ENCODE results near the gene TMEM181.

DNA sequence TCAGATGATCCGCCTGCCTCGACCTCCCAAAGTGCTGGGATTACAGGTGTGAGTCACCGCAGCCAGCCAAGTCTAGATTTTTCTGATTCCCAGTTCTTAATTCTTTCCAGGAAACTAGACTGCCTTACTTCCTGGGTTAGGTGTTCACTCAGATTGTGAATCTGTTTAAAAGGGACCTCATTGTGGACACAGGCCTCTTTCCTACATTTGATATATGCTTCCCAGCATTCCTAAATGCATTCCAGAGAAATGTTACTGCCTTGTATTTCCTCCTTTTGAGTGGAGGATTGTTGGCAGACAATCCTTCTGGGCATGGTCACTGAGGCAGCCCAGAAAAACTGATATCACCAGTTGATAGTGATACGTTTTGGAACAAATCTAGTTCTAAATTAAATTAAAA lies 15.7 kb downstream of the TMEM181 start:
- TF ChIP-seq, protein P1, sequence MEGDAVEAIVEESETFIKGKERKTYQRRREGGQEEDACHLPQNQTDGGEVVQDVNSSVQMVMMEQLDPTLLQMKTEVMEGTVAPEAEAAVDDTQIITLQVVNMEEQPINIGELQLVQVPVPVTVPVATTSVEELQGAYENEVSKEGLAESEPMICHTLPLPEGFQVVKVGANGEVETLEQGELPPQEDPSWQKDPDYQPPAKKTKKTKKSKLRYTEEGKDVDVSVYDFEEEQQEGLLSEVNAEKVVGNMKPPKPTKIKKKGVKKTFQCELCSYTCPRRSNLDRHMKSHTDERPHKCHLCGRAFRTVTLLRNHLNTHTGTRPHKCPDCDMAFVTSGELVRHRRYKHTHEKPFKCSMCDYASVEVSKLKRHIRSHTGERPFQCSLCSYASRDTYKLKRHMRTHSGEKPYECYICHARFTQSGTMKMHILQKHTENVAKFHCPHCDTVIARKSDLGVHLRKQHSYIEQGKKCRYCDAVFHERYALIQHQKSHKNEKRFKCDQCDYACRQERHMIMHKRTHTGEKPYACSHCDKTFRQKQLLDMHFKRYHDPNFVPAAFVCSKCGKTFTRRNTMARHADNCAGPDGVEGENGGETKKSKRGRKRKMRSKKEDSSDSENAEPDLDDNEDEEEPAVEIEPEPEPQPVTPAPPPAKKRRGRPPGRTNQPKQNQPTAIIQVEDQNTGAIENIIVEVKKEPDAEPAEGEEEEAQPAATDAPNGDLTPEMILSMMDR (IDR thresholded peaks at IDR 0.05; ENCODE audit: insufficient read depth, low read length) = no peak
- TF ChIP-seq SPI1 (IDR thresholded peaks at IDR 0.05; ENCODE audit: borderline replicate concordance, low read depth) (no peak), POLR2AphosphoS5 (IDR thresholded peaks at IDR 0.05; ENCODE audit: low read depth) (no peak), REST (IDR thresholded peaks at IDR 0.05; ENCODE audit: insufficient replicate concordance, low read depth) (no peak), GABPA (IDR thresholded peaks at IDR 0.05; ENCODE audit: low read depth) (no peak)

Measured in HL-60 (cell line).